ENCODE results near the gene MTERF2. TPM values are rescaled to one million over a fixed set of nuclear protein-coding genes. Genes with fewer than 3 reads are reported as not detected.

MTERF2 gene
- total RNA-seq, 1 donor from 2014 or later: 7.5 TPM

DNA sequence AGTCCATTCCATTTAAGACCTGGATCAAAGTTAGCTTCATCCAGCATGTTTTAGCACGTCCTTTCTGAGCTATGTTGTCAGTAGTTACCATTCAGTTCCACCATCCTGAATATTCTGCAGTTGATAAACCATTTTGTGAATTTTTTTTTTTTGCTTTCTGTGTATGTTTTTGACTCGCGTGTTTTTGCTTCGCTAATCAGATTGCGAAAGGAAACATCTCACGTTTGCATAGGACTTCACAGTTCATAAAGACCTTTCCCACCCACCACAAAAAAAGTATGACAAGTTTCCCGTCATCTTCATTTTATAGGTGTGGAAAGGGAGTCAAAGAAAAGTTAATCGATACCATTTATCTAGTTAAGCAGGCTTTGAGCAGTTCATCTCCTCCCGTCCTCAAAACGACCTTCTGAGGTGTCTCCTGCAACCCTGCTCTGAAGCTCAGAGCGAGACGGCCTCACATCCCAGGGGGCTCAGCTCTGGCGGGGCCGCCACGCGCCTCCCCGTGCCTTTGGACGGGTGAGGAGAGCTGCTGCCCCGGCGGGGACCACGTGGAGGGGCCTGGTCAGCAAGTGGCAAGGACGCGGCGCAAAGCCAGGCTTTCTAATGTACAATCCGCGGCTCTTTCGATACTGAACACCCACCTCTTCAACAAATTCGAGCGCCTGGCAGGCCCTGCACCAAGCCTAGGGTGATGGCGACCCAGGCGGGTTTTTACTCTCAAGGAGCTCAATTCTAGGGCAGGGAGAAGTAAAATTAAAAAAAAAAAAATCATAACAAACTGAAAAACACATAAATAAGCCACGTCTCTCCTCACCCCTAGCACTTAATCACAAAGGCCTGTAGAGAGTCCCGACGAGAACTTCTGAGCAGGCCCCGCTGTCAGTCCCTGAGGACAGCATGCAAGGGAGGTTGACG is 32.2 kb downstream of the MTERF2 start:
- H3K27me3 Mint-ChIP-seq (ENCODE audit: low read depth): no peaks in the 10 kb centered on the region
- H3K4me1 Mint-ChIP-seq (ENCODE audit: low read depth): peaks cover 33% of the 10 kb centered on the region
- H3K9me3 Mint-ChIP-seq (ENCODE audit: low read depth): no peaks in the 10 kb centered on the region
- H3K4me3 Mint-ChIP-seq (ENCODE audit: unreplicated experiment): peak overlapping the region; percentile 99
- no peak for DNase-seq (ENCODE audit: low spot score)
- TF ChIP-seq, protein P1, sequence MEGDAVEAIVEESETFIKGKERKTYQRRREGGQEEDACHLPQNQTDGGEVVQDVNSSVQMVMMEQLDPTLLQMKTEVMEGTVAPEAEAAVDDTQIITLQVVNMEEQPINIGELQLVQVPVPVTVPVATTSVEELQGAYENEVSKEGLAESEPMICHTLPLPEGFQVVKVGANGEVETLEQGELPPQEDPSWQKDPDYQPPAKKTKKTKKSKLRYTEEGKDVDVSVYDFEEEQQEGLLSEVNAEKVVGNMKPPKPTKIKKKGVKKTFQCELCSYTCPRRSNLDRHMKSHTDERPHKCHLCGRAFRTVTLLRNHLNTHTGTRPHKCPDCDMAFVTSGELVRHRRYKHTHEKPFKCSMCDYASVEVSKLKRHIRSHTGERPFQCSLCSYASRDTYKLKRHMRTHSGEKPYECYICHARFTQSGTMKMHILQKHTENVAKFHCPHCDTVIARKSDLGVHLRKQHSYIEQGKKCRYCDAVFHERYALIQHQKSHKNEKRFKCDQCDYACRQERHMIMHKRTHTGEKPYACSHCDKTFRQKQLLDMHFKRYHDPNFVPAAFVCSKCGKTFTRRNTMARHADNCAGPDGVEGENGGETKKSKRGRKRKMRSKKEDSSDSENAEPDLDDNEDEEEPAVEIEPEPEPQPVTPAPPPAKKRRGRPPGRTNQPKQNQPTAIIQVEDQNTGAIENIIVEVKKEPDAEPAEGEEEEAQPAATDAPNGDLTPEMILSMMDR (IDR thresholded peaks at IDR 0.05): no peak
- peak overlapping the region; percentile 99 for H3K27ac Mint-ChIP-seq (ENCODE audit: unreplicated experiment)
- H3K36me3 Mint-ChIP-seq (ENCODE audit: low read depth): peaks cover 2% of the 10 kb centered on the region

DNA sequence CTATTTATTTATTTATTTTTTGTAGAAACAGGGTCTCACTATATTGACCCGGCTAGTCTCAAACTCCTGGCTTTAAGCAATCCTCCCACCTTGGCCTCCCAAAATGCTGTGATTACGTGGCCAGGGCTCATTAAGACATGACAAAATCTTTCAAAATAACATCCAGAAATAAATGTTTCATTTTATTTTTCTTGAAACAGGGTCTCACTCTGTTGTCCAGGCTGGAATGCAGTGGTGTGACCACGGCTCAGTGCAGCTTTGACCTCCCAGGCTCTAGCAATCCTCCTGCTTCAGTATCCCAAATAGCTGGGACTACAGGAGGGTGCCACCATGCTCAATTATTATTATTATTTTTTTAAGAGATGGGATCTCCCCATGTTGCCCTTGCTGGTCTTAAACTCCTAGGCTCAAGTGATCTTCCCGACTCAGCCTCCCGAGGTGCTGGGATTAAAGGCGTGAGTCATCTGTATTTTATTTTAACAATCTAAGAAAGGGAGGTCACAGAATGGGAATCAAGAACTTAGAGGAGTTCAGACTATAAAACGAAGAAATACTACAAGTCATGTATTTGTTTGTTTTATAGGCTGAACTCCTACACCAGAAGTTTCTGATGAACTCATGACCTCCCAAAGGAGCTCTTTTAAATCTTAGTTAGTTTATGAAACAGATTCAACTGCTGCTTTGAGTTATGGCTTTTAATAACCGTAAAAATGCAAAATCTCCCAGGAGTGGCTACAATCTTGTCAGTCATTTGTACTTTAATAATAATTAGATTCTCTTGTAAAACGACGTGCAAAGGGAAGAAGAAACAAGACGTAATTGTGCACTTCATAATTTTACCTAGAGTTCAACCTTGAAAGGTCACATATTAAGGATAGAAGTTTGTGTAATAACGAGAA is 33.3 kb downstream of the MTERF2 start:
- Mint-ChIP-seq H3K4me1 (ENCODE audit: low read depth) (peaks cover 23% of the 10 kb centered on the region), H3K9me3 (ENCODE audit: low read depth) (peaks cover 4% of the 10 kb centered on the region), H3K4me3 (ENCODE audit: unreplicated experiment) (no peak overlapping the region), H3K27ac (ENCODE audit: unreplicated experiment) (no peak overlapping the region), H3K36me3 (ENCODE audit: low read depth) (peaks cover 2% of the 10 kb centered on the region), H3K27me3 (ENCODE audit: low read depth) (no peaks in the 10 kb centered on the region)
- no peak for DNase-seq (ENCODE audit: low spot score)
- TF ChIP-seq, protein P1 (IDR thresholded peaks at IDR 0.05): no peak

DNA sequence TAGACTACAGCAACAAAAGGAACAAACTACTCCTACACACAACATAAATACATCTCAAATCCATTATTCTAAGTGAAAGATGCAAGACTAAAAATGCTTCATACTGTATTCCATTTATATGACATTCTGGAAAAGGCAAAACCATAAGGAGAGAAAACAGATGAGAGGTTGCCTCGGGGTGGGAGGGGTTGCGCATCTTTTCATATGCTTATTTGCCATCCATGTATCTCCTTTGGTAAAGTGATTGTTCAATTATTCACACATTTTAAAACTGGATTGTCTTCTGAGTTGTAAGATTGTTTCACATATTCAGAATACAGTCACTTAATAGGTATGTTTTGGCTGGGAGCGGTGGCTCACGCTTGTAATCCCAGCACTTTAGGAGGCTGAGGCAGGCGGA is 36.4 kb downstream of the MTERF2 start:
- Mint-ChIP-seq H3K4me1 (ENCODE audit: low read depth) (peaks cover 13% of the 10 kb centered on the region), H3K27me3 (ENCODE audit: low read depth) (no peaks in the 10 kb centered on the region)
- TF ChIP-seq, protein P1 (IDR thresholded peaks at IDR 0.05): no peak

DNA sequence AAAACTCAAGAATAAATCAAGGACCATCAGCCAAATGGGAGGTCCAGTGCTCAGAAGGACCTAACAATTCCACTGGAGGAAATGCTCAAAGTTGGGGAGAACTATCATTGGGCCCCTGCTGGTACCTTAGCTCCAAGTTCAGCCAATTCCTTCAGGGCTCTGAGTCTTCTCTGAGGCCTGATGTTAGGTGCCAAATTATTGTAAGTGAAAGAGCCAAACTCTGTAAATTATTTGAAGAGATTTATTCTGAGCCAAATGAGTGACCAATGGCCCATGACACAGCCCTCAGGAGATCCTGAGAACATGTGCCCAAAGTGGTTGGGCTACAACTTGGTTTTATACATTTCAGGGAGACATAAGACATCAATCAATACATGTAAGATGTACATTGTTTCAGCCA is 39.5 kb downstream of the MTERF2 start:
- TF ChIP-seq, protein P1 (IDR thresholded peaks at IDR 0.05): no peak
- Mint-ChIP-seq H3K4me1 (ENCODE audit: low read depth) (no peaks in the 10 kb centered on the region), H3K27ac (ENCODE audit: unreplicated experiment) (no peak overlapping the region), H3K36me3 (ENCODE audit: low read depth) (no peaks in the 10 kb centered on the region), H3K4me3 (ENCODE audit: unreplicated experiment) (no peak overlapping the region), H3K9me3 (ENCODE audit: low read depth) (peaks cover 7% of the 10 kb centered on the region), H3K27me3 (ENCODE audit: low read depth) (no peaks in the 10 kb centered on the region)
- DNase-seq (ENCODE audit: low spot score): no peak

More for the DNA sequence above, 36.4 kb downstream of the MTERF2 start:
- Mint-ChIP-seq H3K36me3 (ENCODE audit: low read depth) (no peaks in the 10 kb centered on the region), H3K27ac (ENCODE audit: unreplicated experiment) (no peak overlapping the region), H3K4me3 (ENCODE audit: unreplicated experiment) (no peak overlapping the region), H3K9me3 (ENCODE audit: low read depth) (peaks cover 4% of the 10 kb centered on the region)
- no peak for DNase-seq (ENCODE audit: low spot score)

DNA sequence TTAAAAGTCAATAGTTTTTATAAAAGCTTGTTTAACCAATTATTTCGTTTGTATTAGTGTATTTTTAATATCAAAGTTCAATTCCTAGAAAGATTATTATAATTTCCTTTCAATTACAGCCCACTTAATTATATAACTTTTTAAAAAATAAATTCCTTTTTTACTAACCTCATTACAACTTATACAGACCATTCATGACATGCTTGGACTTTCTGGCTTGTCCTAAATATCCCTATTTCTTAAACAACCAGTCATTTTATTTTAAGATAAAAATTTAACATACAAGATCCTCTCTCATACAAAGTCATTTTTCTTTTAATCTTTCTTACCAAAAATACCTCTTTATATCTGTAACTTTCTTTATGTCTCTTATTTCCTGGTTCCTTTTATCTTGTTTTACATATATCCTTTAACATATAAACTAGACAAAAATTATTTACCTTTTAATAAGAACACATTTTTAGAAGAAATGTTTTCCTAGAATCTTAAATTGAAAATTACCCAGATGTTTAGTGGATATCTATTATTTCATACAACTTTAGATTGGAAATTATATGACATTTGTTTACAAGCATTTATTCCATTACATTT is 41.6 kb downstream of the MTERF2 start:
- H3K4me3 Mint-ChIP-seq (ENCODE audit: unreplicated experiment): no peak overlapping the region
- no peaks in the 10 kb centered on the region for H3K27me3 Mint-ChIP-seq (ENCODE audit: low read depth)
- H3K4me1 Mint-ChIP-seq (ENCODE audit: low read depth): no peaks in the 10 kb centered on the region
- TF ChIP-seq, protein P1 (IDR thresholded peaks at IDR 0.05): no peak
- no peak overlapping the region for H3K27ac Mint-ChIP-seq (ENCODE audit: unreplicated experiment)
- H3K9me3 Mint-ChIP-seq (ENCODE audit: low read depth): peaks cover 7% of the 10 kb centered on the region
- no peak for DNase-seq (ENCODE audit: low spot score)
- H3K36me3 Mint-ChIP-seq (ENCODE audit: low read depth): no peaks in the 10 kb centered on the region

Data from chondrocyte (in vitro differentiated cells).